DLD1 (cell line): Measurements from ENCODE around the gene ZDHHC11.
"Not testable (repeated sequence)": the region's sequence is repeated elsewhere in the genome, so short reads cannot be mapped to it uniquely, and the experiment has no call there.

ENCODE experiments used
- in situ Hi-C: cut with HindIII; loops from 2 replicates; pipeline ENCODE4 v1.10.0; 2017; ENCODE audit warnings: low sequenced_read_pairs

ZDHHC11 gene

DNA sequence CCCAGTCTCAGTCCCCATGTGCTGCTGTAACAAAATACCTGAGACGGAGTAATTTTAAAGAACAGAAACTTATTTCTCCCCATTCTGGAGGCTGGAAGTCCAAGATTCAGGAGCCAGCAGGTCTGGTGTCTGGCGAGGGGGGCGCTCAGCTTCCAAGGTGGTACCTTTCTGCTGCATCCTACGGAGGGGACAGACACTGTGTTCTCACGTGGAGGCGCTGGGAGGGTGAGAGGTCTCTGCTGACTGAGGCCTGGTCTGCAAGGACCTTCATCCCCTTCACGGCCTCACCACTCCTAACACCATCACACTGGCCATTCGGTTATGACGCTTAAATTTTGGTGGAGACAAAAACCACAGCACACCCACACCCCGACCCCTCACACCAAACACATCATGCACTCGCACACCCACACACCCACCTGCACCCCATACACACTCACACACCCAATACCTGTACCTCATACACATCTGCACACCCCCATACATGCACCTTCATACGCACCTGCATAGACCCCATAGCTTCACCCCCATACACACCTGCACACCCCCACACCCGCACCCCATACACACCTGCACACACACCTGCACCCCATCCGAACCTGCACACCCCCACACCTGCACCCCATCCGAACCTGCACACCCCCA lies 9.8 kb upstream of the ZDHHC11 start:
- in situ Hi-C loops, result no loop called here

DNA sequence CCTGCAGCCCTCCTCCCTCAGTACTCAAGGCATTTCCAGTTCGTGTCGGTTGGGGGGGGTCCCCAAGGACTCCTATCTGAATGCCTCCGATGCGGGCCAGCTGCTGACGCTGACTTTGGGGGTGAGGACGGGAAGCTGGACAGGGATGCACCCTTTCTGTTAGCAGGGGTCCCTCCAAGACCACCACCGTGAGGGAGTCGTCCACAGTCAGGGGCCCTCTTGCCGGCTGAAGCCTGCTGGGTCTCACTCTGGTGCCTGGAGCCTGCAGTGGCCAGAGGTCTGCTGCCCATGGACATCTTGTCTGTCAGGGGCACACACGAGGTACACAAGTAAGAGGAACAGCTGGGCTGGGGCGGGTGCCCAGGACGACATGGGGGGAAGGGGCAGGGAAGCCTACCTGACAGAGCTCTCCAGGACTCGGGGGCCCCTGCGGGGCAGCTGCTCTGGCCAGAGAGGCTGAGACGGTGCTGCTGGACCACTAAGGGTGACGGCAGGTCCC lies 9.1 kb upstream of the ZDHHC11 start:
- in situ Hi-C loops, result no loop called here

DNA sequence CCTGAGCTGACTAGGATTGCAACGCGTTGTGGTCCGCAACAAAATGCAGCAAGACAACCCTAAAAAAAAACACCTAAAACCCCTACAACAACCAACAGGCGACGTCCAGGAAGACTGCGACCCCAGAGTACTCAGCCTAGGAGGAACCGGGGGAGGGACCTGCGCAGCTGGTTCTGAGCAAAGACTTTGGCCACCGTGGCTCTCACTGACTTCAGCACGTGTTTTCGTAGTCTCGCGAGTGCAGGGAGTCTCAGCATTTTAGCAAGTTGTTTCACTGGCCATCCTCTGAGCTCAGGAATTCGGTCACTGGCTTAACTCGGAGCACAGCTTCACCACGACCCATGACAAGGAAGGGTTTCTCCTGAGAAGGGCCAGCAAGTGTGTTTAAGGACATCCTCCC lies 8.6 kb upstream of the ZDHHC11 start:
- in situ Hi-C loops, result no loop called here

- in situ Hi-C loops, result no loop called here
Measured at GRCh38 chr5:858726-859125, 7.9 kb upstream of the ZDHHC11 start.

DNA sequence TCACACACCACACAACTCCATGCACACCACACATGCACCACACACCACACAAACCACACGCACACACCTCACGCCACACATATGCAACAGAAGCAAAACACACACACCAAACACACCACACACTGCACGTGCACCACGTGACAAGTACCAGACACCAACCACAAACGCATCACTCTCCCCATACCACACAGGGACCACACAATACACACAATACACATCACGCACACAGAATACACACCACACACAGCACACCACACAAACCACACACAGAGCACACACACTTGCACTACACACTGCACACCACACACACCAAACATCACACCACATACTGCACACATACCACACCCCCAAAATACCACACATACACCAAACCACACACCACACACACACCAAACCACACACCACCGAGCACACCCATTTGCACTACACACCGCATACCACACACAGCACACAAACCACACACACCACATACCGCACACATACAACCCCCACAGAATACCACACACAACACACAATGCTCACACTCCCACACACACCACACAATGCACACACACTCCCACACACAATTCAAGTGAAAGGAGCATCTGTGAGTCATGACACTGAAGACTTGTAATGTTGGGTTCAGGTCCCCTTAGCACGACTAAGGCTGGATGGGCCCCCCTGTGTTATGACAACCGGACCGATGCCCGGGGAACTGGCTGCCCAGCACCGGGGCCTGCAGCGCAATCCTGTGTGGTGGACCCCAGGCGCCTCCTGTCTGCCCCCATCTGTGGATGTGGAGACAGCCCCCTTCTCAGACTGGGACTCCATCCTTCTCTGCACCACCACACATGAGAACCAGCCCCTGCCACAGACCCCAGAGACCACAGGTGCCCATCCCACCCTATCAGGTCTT lies 6.0 kb upstream of the ZDHHC11 start:
- in situ Hi-C loops, result no loop called here

DNA sequence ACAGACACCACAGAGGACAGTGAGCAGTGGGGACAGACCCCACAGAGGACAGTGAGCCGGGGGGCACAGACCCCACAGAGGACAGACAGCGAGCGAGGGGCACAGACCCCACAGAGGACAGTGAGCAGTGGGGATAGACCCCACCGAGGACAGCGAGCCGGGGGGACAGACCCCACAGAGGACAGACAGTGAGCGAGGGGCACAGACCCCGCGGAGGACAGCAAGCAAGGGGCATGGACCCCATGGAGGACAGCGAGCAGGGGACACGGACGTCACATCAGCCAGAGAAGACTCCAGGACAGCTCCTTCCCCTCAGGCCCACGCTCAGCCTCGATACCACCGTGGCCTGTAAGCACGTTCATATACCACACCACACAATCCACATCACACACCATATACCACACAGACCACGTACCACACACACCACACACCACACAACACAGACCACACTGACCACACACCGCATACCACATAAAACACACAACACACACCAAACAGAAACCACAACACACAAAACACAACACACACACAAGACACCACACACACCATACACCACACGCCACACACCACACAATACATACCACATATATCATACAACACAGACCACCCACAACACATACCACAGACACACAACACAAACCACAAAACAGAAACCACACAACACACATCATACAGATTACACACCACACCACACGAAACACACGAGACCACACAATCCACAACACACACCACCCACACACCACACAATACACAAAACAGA lies 5.2 kb upstream of the ZDHHC11 start:
- in situ Hi-C loops, result no loop called here

DNA sequence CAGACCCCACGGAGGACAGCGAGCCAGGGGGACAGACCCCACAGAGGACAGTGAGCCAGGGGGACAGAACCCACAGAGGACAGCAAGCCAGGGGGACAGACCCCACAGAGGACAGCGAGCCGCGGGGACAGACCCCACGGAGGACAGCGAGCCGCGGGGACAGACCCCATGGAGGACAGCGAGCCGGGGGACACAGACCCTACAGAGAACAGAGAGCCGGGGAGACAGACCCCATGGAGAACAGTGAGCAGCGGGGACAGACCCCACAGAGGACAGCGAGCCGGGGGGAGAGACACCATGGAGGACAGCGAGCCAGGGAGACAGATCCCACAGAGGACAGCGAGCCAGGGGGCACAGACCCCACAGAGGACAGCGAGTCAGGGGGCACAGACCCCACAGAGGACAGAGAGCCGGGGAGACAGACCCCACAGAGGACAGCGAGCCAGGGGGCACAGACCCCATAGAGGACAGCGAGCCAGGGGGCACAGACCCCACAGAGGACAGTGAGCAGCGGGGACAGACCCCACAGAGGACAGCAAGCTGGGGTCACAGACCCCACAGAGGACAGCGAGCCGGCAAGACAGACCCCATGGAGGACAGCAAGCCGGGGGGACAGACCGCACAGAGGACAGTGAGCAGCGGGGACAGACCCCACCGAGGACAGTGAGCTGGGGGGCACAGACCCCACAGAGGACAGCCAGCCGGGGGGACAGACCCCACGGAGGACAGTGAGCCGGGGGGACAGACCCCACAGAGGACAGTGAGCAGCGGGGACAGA lies 4.4 kb upstream of the ZDHHC11 start:
- in situ Hi-C loops, result no loop called here

GRCh38 chr5:854217-854616 lies 3.4 kb upstream of the ZDHHC11 start:
- in situ Hi-C loops, result no loop called here

GRCh38 chr5:853416-854090 lies 2.8 kb upstream of the ZDHHC11 start:
- in situ Hi-C loops, result not testable (repeated sequence)

- in situ Hi-C loops, result no loop called here
Measured at GRCh38 chr5:852431-853401, 1.9 kb upstream of the ZDHHC11 start.

DNA sequence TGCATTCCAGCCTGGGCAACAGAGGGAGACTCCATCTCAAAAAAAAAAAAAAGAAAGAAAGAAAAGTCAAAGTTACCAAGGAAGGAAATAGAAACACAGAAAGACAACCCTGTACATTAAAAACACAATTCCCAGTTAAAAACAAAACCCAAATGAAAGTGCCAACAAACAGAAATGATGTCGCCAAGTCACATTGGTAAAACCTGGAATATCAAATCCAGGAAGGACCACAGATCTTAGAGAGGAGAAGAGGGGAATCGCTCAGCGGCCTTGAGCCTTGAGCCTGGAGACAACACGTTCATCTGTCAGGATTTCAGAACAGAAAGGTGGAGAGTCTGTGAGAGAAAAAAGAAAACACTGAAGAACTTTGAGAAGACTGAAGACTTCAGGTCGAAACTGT lies 1.2 kb upstream of the ZDHHC11 start:
- in situ Hi-C loops, result no loop called here

DNA sequence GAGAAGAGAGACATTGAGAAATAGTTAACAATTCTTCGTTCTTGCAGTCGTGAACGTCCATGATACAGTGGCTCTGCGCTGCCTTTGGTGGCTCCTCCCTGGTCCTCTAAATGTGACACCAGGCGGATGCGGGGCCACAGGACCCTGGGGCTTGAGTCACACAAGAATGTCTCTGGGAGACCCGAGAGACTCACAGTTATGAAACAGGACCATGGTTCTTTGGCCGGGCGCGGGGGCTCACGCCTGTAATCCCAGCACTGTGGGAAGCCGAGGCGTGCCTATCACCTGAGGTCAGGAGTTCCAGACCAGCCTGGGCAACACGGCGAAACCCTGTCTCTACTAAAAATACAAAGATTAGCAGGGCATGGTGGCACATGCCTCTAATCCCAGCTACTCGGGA lies 767 bp upstream of the ZDHHC11 start:
- in situ Hi-C loops, result no loop called here

GRCh38 chr5:851076-851475 lies 290 bp upstream of the ZDHHC11 start:
- in situ Hi-C loops, result no loop called here

DNA sequence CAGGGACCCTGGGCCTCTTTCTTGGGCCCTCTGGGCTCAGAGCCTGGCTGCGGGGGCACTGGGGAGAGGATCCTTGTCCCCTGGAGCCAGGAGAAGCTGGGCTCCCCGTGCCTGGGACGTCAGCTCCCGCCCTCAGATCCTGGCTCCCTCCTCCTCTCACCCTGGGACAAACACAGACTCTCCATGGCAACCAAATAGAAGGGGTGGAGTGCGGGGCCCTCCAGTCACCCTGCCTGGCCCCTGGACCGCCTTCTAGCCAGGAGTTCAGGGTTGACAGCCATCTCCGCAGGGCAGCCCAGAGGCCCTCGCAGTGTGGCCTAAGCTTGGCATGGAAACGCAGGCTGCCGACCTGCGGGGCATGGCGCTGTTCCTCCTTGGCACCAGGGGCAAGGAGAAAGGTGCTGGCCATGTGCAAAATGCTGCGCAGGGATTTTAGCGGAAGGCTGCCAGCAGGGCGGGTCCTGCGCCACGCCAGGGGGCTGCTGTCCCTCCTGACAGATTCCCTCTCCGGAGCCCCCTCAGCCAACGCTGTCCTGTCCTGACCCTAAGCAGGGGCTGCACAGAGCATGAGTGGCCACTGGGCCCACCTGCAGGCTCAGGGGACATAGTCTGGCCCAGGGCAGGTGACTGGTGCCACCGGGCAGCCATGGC lies 1.0 kb downstream of the ZDHHC11 start:
- in situ Hi-C loops, result no loop called here

DNA sequence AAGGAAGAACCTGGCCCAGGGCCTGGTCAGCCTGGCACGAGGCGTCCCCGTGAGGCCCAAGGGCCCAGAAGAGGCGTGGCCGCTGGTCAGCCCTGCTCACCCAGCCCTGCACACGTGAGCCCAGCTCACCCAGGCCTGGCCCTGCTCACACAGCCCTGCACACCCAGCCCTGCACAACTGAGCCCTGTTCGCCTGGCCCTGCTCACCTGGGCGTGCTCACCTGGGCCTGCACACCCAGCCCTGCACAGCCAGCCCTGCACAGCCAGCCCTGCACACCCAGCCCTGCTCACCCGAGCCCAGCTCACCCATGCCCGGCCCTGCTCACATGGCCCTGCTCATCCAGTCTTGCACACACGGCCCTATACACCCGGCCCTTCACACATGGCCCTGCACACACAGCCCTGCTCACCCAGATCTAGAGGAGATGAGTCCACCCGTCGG lies 2.1 kb downstream of the ZDHHC11 start:
- in situ Hi-C loops, result no loop called here

DNA sequence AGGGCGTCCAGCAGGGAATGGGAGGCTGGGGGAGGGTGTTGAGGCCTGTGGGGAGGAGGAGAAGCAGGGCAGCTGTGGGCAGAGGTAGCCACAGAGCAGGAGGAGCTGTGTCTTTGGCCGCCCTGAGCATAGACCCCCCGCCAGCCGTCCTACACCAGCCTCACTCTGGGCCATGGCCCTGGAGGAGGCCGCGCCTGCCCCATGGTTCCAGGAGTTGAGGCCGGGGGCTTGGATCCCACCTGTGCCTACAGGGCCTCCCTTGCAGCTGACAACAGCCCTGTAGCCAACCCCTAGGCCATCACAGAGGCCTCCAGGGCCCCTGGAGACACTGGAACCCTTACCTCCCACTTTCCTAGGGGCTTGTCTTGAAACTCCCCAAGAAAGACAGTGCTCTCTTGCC lies 3.0 kb downstream of the ZDHHC11 start:
- in situ Hi-C loops, result not testable (repeated sequence)

GRCh38 chr5:847212-847611 lies 3.6 kb downstream of the ZDHHC11 start:
- in situ Hi-C loops, result not testable (repeated sequence)

DNA sequence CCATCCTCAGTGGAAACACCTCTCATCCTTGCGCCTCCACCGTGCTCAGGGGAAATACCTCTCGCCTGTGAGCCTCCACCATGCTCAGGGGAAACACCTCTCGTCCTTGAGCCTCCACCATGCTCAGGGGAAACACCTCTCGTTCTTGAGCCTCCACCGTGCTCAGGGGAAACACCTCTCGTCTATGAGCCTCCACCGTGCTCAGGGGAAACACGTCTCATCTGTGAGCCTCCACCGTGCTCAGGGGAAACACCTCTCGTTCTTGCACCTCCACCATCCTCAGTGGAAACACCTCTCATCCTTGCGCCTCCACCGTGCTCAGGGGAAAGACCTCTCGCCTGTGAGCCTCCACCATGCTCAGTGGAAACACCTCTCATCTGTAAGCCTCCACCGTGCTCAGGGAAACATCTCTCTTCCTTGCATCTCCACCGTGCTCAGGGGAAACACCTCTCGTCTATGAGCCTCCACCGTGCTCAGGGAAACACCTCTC lies 4.1 kb downstream of the ZDHHC11 start:
- in situ Hi-C loops, result not testable (repeated sequence)
